Gastroesophageal sphincter (tissue), 3 donors: ENCODE data around the gene LSAMP.

Experiments
- CTCF ChIP-seq, 4 experiments: fragments of 200-600 bp in 2 of 4; fragments of 450-650 bp in 2 of 4; sonication (generic) in 1 of 4; IDR thresholded peaks; one replicate each; pipeline ENCODE4 v1.5.1; 2017 to 2019; ENCODE audit warnings: antibody characterized with exemption in 4 of 4, mild to moderate bottlenecking in 2 of 4, moderate library complexity in 2 of 4
- EP300 ChIP-seq: sonication (generic); formaldehyde crosslinking; IDR thresholded peaks from one replicate; pipeline ENCODE4 v1.6.1; 2017; ENCODE audit warnings: antibody characterized with exemption, mild to moderate bottlenecking
- POLR2AphosphoS5 ChIP-seq: sonication (generic); formaldehyde crosslinking; IDR thresholded peaks from one replicate; pipeline ENCODE4 v1.6.1; 2017; ENCODE audit warnings: antibody characterized with exemption

- TF ChIP-seq CTCF (IDR thresholded peaks at IDR 0.05) (no peak), POLR2AphosphoS5 (no peak), EP300 (no peak)
Observed at GRCh38 chr3:116341899-116342298, 103.4 kb downstream of the LSAMP start.
